A673 (cell line): Measurements from ENCODE around the gene CERK.

ENCODE experiments used
- CTCF ChIP-seq: fragments of 300-800, 200-600 bp; sonication (generic); conservative IDR thresholded peaks from 2 replicates; pipeline ENCODE4 v1.5.1; 2017; ENCODE audit warnings: low read depth, mild to moderate bottlenecking, antibody characterized with exemption, low read length, moderate library complexity, mixed read lengths
- EZH2 ChIP-seq: fragments of 200-600 bp; sonication (generic); IDR thresholded peaks from 2 replicates; pipeline ENCODE4 v1.6.1; 2017; ENCODE audit warnings: borderline replicate concordance, low read depth, mild to moderate bottlenecking, mixed read lengths, antibody characterized with exemption, low read length; ENCODE audit not compliant: poor library complexity, severe bottlenecking

- TF ChIP-seq EZH2 (no peak), CTCF (no peak)
These were observed 25.1 kb upstream of the CERK start for GRCh38 chr22:46763051-46763705.
